Choroid plexus epithelial cell (primary cell): ENCODE results near the gene RNF181.
A peak's percentile ranks its signal among the peaks of the same experiment; 100 is the strongest.

Experiments used
- DNase-seq: peaks from one replicate; pipeline ENCODE4 v3.0.0-alpha.2; 2010; ENCODE audit warnings: low read depth
- H3K4me3 ChIP-seq: 2 replicates; pipeline ENCODE4 v1.5.1; 2011; ENCODE audit warnings: low read depth, mild to moderate bottlenecking, control low read depth, low read length, moderate library complexity
- CTCF ChIP-seq: conservative IDR thresholded peaks from 2 replicates; pipeline ENCODE4 v1.5.1; 2011; ENCODE audit warnings: low read depth, mild to moderate bottlenecking, control low read depth, inconsistent platforms, low read length, moderate library complexity

Gene RNF181

GRCh38 chr2:85596486-85597143 lies 1.1 kb downstream of the RNF181 start:
- peak overlapping the region; percentile 100 for H3K4me3 ChIP-seq
- TF ChIP-seq CTCF: no peak
- DNase-seq: no peak

GRCh38 chr2:85597241-85597640 lies 1.7 kb downstream of the RNF181 start:
- no peak for DNase-seq
- H3K4me3 ChIP-seq: no peak overlapping the region
- TF ChIP-seq CTCF: no peak

GRCh38 chr2:85598594-85599340 lies 3.2 kb downstream of the RNF181 start:
- TF ChIP-seq CTCF: no peak
- no peak for DNase-seq
- H3K4me3 ChIP-seq: no peak overlapping the region

GRCh38 chr2:85599468-85600234 lies 4.1 kb downstream of the RNF181 start:
- no peak for DNase-seq
- H3K4me3 ChIP-seq: no peak overlapping the region
- no peak for TF ChIP-seq CTCF

- no peak overlapping the region for H3K4me3 ChIP-seq
- no peak for DNase-seq
- TF ChIP-seq CTCF: no peak
Observed at GRCh38 chr2:85600235-85600575, 4.7 kb downstream of the RNF181 start.

- TF ChIP-seq CTCF: no peak
- DNase-seq: no peak
- H3K4me3 ChIP-seq: peak overlapping the region; percentile 96
Observed at GRCh38 chr2:85600951-85601770, 5.6 kb downstream of the RNF181 start.
